Liver (tissue), 9 donors: ENCODE results near the gene TBCB. TPM values are rescaled to one million over a fixed set of nuclear protein-coding genes. Genes with fewer than 3 reads are reported as not detected.

ENCODE experiments used
- DNase-seq: peaks from one replicate; pipeline ENCODE4 v3.0.0-alpha.2; 2017; ENCODE audit warnings: low spot score
- H3K27ac ChIP-seq, 2 donors: one replicate each; pipeline ENCODE4 v1.7.0; 2013; ENCODE audit warnings: inconsistent platforms in 2 of 2, low read length in 2 of 2, control low read depth in 1 of 2, low read depth in 1 of 2, mild to moderate bottlenecking in 1 of 2
- H3K27me3 ChIP-seq, 4 donors: one replicate each; pipeline versions ENCODE4 v1.6.1 to v1.7.0; 2013; ENCODE audit warnings: low read length in 3 of 4, inconsistent platforms in 1 of 4, mild to moderate bottlenecking in 1 of 4, moderate library complexity in 1 of 4; ENCODE audit not compliant: control insufficient read depth in 4 of 4, insufficient read depth in 4 of 4
- H3K36me3 ChIP-seq, 4 donors: one replicate each; pipeline versions ENCODE4 v1.6.1 to v1.7.0; 2013; ENCODE audit warnings: low read length in 3 of 4, mild to moderate bottlenecking in 3 of 4, low read depth in 1 of 4, moderate library complexity in 1 of 4; ENCODE audit not compliant: control insufficient read depth in 4 of 4, insufficient read depth in 3 of 4
- H3K4me1 ChIP-seq, 4 donors: one replicate each; pipeline versions ENCODE4 v1.6.1 to v1.7.0; 2013; ENCODE audit warnings: low read length in 3 of 4, mild to moderate bottlenecking in 3 of 4, moderate library complexity in 1 of 4; ENCODE audit not compliant: control insufficient read depth in 4 of 4, insufficient read depth in 4 of 4
- H3K4me3 ChIP-seq, 3 donors: one replicate each; pipeline versions ENCODE4 v1.6.1 to v1.7.0; 2013; ENCODE audit warnings: low read length in 3 of 3, control low read depth in 1 of 3, low read depth in 1 of 3, mild to moderate bottlenecking in 1 of 3
- H3K9ac ChIP-seq, 2 donors: one replicate each; pipeline ENCODE4 v1.7.0; 2013; ENCODE audit warnings: low read length in 2 of 2, mild to moderate bottlenecking in 2 of 2, moderate library complexity in 2 of 2, control low read depth in 1 of 2, low read depth in 1 of 2
- H3K9me3 ChIP-seq, 4 donors: one replicate each; pipeline versions ENCODE4 v1.6.1 to v1.7.0; 2013; ENCODE audit warnings: low read length in 3 of 4; ENCODE audit not compliant: control insufficient read depth in 4 of 4
- ATF3 ChIP-seq: IDR thresholded peaks from 2 replicates; pipeline ENCODE4 v1.6.1; 2016; ENCODE audit warnings: antibody characterized with exemption
- FOXA1 ChIP-seq: IDR thresholded peaks from 2 replicates; pipeline ENCODE4 v1.6.1; 2016; ENCODE audit warnings: antibody characterized with exemption
- FOXA2 ChIP-seq: IDR thresholded peaks from 2 replicates; pipeline ENCODE4 v1.6.1; 2016; ENCODE audit warnings: antibody characterized with exemption
- GABPA ChIP-seq, 2 donors: IDR thresholded peaks in 1 of 2; conservative IDR thresholded peaks in 1 of 2; 2 replicates each; pipeline ENCODE4 v1.6.1; 2016; ENCODE audit warnings: antibody characterized with exemption in 2 of 2, mild to moderate bottlenecking in 1 of 2, moderate library complexity in 1 of 2
- HNF4A ChIP-seq, 2 donors: conservative IDR thresholded peaks; 2 replicates each; pipeline ENCODE4 v1.6.1; 2016; ENCODE audit warnings: antibody characterized with exemption in 2 of 2, mild to moderate bottlenecking in 2 of 2
- HNF4G ChIP-seq: IDR thresholded peaks from 2 replicates; pipeline ENCODE4 v1.6.1; 2016; ENCODE audit warnings: antibody characterized with exemption
- JUND ChIP-seq, 2 donors: IDR thresholded peaks; 2 replicates each; pipeline ENCODE4 v1.6.1; 2016; ENCODE audit warnings: antibody characterized with exemption in 2 of 2
- NR2F2 ChIP-seq: IDR thresholded peaks from 2 replicates; pipeline ENCODE4 v1.6.1; 2016; ENCODE audit warnings: antibody characterized with exemption
- RAD21 ChIP-seq, 2 donors: IDR thresholded peaks; 2 replicates each; pipeline ENCODE4 v1.6.1; 2016; ENCODE audit warnings: antibody characterized with exemption in 2 of 2, mild to moderate bottlenecking in 2 of 2
- REST ChIP-seq: IDR thresholded peaks from 2 replicates; pipeline ENCODE4 v1.6.1; 2016; ENCODE audit warnings: antibody characterized with exemption, mild to moderate bottlenecking
- RXRA ChIP-seq, 2 donors: IDR thresholded peaks; 2 replicates each; pipeline ENCODE4 v1.6.1; 2017 to 2018; ENCODE audit warnings: antibody characterized with exemption in 2 of 2, mild to moderate bottlenecking in 1 of 2
- SP1 ChIP-seq: IDR thresholded peaks from 2 replicates; pipeline ENCODE4 v1.6.1; 2018; ENCODE audit warnings: antibody characterized with exemption, mild to moderate bottlenecking
- TAF1 ChIP-seq: conservative IDR thresholded peaks from 2 replicates; pipeline ENCODE4 v1.6.1; 2016; ENCODE audit warnings: antibody characterized with exemption, mild to moderate bottlenecking
- YY1 ChIP-seq: IDR thresholded peaks from 2 replicates; pipeline ENCODE4 v1.6.1; 2016; ENCODE audit warnings: antibody characterized with exemption, mild to moderate bottlenecking
- ZBTB33 ChIP-seq: IDR thresholded peaks from 2 replicates; pipeline ENCODE4 v1.6.1; 2016; ENCODE audit warnings: antibody characterized with exemption
- WGBS: extraction: QIAGEN DNeasy Blood & Tissue Kit; methylation state at CpG from one replicate; pipeline ENCODE4 v1.1.7; 2013; 5-methylcytosine and 5-hydroxymethylcytosine counted together
- polyA plus RNA-seq, 2 donors: library from polyadenylated mRNA; stranded (reverse) in 1 of 2; unstranded in 1 of 2; fragments of 200-250 nt in 1 of 2; fragments of >200 nt in 1 of 2; fragmentation: Nextera tagmentation in 1 of 2; extraction: Ambion mirVana in 1 of 2; gene quantifications; one replicate each; pipeline versions ENCODE4 v1.2.1 to v1.2.3, GENCODE V29; 2013 to 2015
- total RNA-seq, 2 donors: library from RNA; depleted of rRNA; stranded (reverse); fragments of >200 nt; gene quantifications; one replicate each; pipeline ENCODE4 v1.2.3, GENCODE V29; 2014
- donor health status: healthy.
- donor health status: healthy.
- donor health status: healthy.
- donor health status: healthy.
- donor health status: healthy.

TBCB gene
- total and polyA plus RNA-seq, 4 donors: 29.8 to 61.3 (median 39.8) TPM

- Histone ChIP-seq H3K4me1 (no peaks in the 10 kb centered on the region), H3K27me3 (no peaks in the 10 kb centered on the region), H3K9ac (no peak overlapping the region), H3K9me3 (no peaks in the 10 kb centered on the region), H3K27ac (no peak overlapping the region), H3K4me3 (no peak overlapping the region), H3K36me3 (no peaks in the 10 kb centered on the region)
- TF ChIP-seq GABPA (IDR thresholded peaks at IDR 0.05 in 1 of 2, conservative IDR thresholded peaks at IDR 0.05 in 1 of 2): no peak
- no peak for TF ChIP-seq RXRA (IDR thresholded peaks at IDR 0.05)
- TF ChIP-seq ZBTB33: no peak
- 94% methylated on average over 6 of the region's 6 CpGs for WGBS
- DNase-seq: no peak
Measured at GRCh38 chr19:36093687-36094086, 21.6 kb upstream of the TBCB start.

- H3K27ac ChIP-seq: no peak overlapping the region
- H3K4me3 ChIP-seq: no peak overlapping the region
- H3K4me1 ChIP-seq: no peaks in the 10 kb centered on the region
- H3K36me3 ChIP-seq: no peaks in the 10 kb centered on the region
- WGBS: 94% methylated on average over 6 of the region's 6 CpGs
- DNase-seq: no peak
- TF ChIP-seq REST (no peak), FOXA2 (no peak), YY1 (no peak), GABPA (IDR thresholded peaks at IDR 0.05 in 1 of 2, conservative IDR thresholded peaks at IDR 0.05 in 1 of 2) (no peak), ATF3 (no peak), RAD21 (IDR thresholded peaks at IDR 0.05) (no peak), SP1 (no peak), RXRA (IDR thresholded peaks at IDR 0.05) (no peak)
- no peaks in the 10 kb centered on the region for H3K27me3 ChIP-seq
- no peak overlapping the region for H3K9ac ChIP-seq
- H3K9me3 ChIP-seq: no peaks in the 10 kb centered on the region
Measured at GRCh38 chr19:36097036-36097435, 18.2 kb upstream of the TBCB start.

GRCh38 chr19:36099166-36099785 lies 16.0 kb upstream of the TBCB start:
- Histone ChIP-seq H3K9me3 (no peaks in the 10 kb centered on the region), H3K4me3 (no peak overlapping the region), H3K9ac (no peak overlapping the region), H3K27ac (no peak overlapping the region), H3K27me3 (no peaks in the 10 kb centered on the region), H3K36me3 (no peaks in the 10 kb centered on the region), H3K4me1 (no peaks in the 10 kb centered on the region)
- DNase-seq: no peak
- TF ChIP-seq SP1 (no peak), HNF4A (conservative IDR thresholded peaks at IDR 0.05) (no peak), ZBTB33 (no peak), FOXA1 (no peak), JUND (IDR thresholded peaks at IDR 0.05) (no peak), HNF4G (no peak), TAF1 (no peak), RAD21 (IDR thresholded peaks at IDR 0.05) (no peak), ATF3 (no peak), RXRA (IDR thresholded peaks at IDR 0.05) (no peak), NR2F2 (no peak), REST (no peak), FOXA2 (no peak)
- 96% methylated on average over 19 of the region's 19 CpGs for WGBS
